NCI-H187 (cell line): ENCODE data around the gene PARN.
"Not testable (repeated sequence)": the region's sequence is repeated elsewhere in the genome, so short reads cannot be mapped to it uniquely, and the experiment has no call there.

Experiments
- DNase-seq, 2 experiments: peaks; one replicate each; lab custom pipeline; 2025; lab: John Stamatoyannopoulos, UW

PARN gene

GRCh38 chr16:14632693-14633569 is 2.9 kb upstream of the PARN start, which contains the start of gene BFAR:
Gene BFAR (plus strand): TSS chr16:14632951. CDS start chr16:14644347, 11,396 bp downstream.
- DNase-seq: peak; percentile 86 to 87

- not testable (repeated sequence) for DNase-seq
Observed at GRCh38 chr16:14630620-14631330, 715 bp upstream of the PARN start.

GRCh38 chr16:14629612-14629918 is 495 bp downstream of the PARN start:
- no peak for DNase-seq

GRCh38 chr16:14628806-14629611 is 1.1 kb downstream of the PARN start:
- DNase-seq: no peak

GRCh38 chr16:14627078-14627477 is 3.0 kb downstream of the PARN start:
- no peak for DNase-seq

GRCh38 chr16:14618566-14618965 is 11.5 kb downstream of the PARN start:
- DNase-seq: no peak

- no peak for DNase-seq
Observed at GRCh38 chr16:14616280-14616679, 13.8 kb downstream of the PARN start.

- DNase-seq: no peak
Observed at GRCh38 chr16:14613991-14614390, 16.1 kb downstream of the PARN start.

GRCh38 chr16:14611660-14612059 is 18.4 kb downstream of the PARN start:
- DNase-seq: no peak

GRCh38 chr16:14609716-14610115 is 20.3 kb downstream of the PARN start:
- no peak for DNase-seq

- DNase-seq: no peak
Observed at GRCh38 chr16:14608604-14609003, 21.5 kb downstream of the PARN start.

- DNase-seq: no peak
Observed at GRCh38 chr16:14608111-14608566, 21.9 kb downstream of the PARN start.

GRCh38 chr16:14606102-14606501 is 24.0 kb downstream of the PARN start:
- no peak for DNase-seq

- no peak for DNase-seq
Observed at GRCh38 chr16:14602443-14602963, 27.6 kb downstream of the PARN start.

- no peak for DNase-seq
Observed at GRCh38 chr16:14600164-14600563, 29.9 kb downstream of the PARN start.

GRCh38 chr16:14586637-14587305 is 43.3 kb downstream of the PARN start:
- no peak for DNase-seq

GRCh38 chr16:14585287-14585686 is 44.8 kb downstream of the PARN start:
- no peak for DNase-seq

GRCh38 chr16:14580926-14581325 is 49.1 kb downstream of the PARN start:
- DNase-seq: not testable (repeated sequence)

- DNase-seq: no peak
Observed at GRCh38 chr16:14579266-14579665, 50.8 kb downstream of the PARN start.

- DNase-seq: no peak
Observed at GRCh38 chr16:14576532-14576931, 53.5 kb downstream of the PARN start.

- no peak for DNase-seq
Observed at GRCh38 chr16:14576069-14576468, 54.0 kb downstream of the PARN start.
